Liver (tissue), 9 donors: ENCODE measurements around the gene PKP3. TPM values are rescaled to one million over a fixed set of nuclear protein-coding genes. Genes with fewer than 3 reads are reported as not detected.

Experiments
- DNase-seq: peaks from one replicate; pipeline ENCODE4 v3.0.0-alpha.2; 2017; ENCODE audit warnings: low spot score
- H3K27ac ChIP-seq, 2 donors: one replicate each; pipeline ENCODE4 v1.7.0; 2013; ENCODE audit warnings: inconsistent platforms in 2 of 2, low read length in 2 of 2, control low read depth in 1 of 2, low read depth in 1 of 2, mild to moderate bottlenecking in 1 of 2
- H3K27me3 ChIP-seq, 4 donors: one replicate each; pipeline versions ENCODE4 v1.6.1 to v1.7.0; 2013; ENCODE audit warnings: low read length in 3 of 4, inconsistent platforms in 1 of 4, mild to moderate bottlenecking in 1 of 4, moderate library complexity in 1 of 4; ENCODE audit not compliant: control insufficient read depth in 4 of 4, insufficient read depth in 4 of 4
- H3K36me3 ChIP-seq, 4 donors: one replicate each; pipeline versions ENCODE4 v1.6.1 to v1.7.0; 2013; ENCODE audit warnings: low read length in 3 of 4, mild to moderate bottlenecking in 3 of 4, low read depth in 1 of 4, moderate library complexity in 1 of 4; ENCODE audit not compliant: control insufficient read depth in 4 of 4, insufficient read depth in 3 of 4
- H3K4me1 ChIP-seq, 4 donors: one replicate each; pipeline versions ENCODE4 v1.6.1 to v1.7.0; 2013; ENCODE audit warnings: low read length in 3 of 4, mild to moderate bottlenecking in 3 of 4, moderate library complexity in 1 of 4; ENCODE audit not compliant: control insufficient read depth in 4 of 4, insufficient read depth in 4 of 4
- H3K4me3 ChIP-seq, 3 donors: one replicate each; pipeline versions ENCODE4 v1.6.1 to v1.7.0; 2013; ENCODE audit warnings: low read length in 3 of 3, control low read depth in 1 of 3, low read depth in 1 of 3, mild to moderate bottlenecking in 1 of 3
- H3K9ac ChIP-seq, 2 donors: one replicate each; pipeline ENCODE4 v1.7.0; 2013; ENCODE audit warnings: low read length in 2 of 2, mild to moderate bottlenecking in 2 of 2, moderate library complexity in 2 of 2, control low read depth in 1 of 2, low read depth in 1 of 2
- H3K9me3 ChIP-seq, 4 donors: one replicate each; pipeline versions ENCODE4 v1.6.1 to v1.7.0; 2013; ENCODE audit warnings: low read length in 3 of 4; ENCODE audit not compliant: control insufficient read depth in 4 of 4
- ATF3 ChIP-seq: IDR thresholded peaks from 2 replicates; pipeline ENCODE4 v1.6.1; 2016; ENCODE audit warnings: antibody characterized with exemption
- EGR1 ChIP-seq, 2 donors: IDR thresholded peaks; 2 replicates each; pipeline ENCODE4 v1.6.1; 2016 to 2018; ENCODE audit warnings: antibody characterized with exemption in 2 of 2, low read depth in 2 of 2
- FOXA1 ChIP-seq: IDR thresholded peaks from 2 replicates; pipeline ENCODE4 v1.6.1; 2016; ENCODE audit warnings: antibody characterized with exemption
- FOXA2 ChIP-seq: IDR thresholded peaks from 2 replicates; pipeline ENCODE4 v1.6.1; 2016; ENCODE audit warnings: antibody characterized with exemption
- GABPA ChIP-seq, 2 donors: IDR thresholded peaks in 1 of 2; conservative IDR thresholded peaks in 1 of 2; 2 replicates each; pipeline ENCODE4 v1.6.1; 2016; ENCODE audit warnings: antibody characterized with exemption in 2 of 2, mild to moderate bottlenecking in 1 of 2, moderate library complexity in 1 of 2
- HNF4A ChIP-seq, 2 donors: conservative IDR thresholded peaks; 2 replicates each; pipeline ENCODE4 v1.6.1; 2016; ENCODE audit warnings: antibody characterized with exemption in 2 of 2, mild to moderate bottlenecking in 2 of 2
- HNF4G ChIP-seq: IDR thresholded peaks from 2 replicates; pipeline ENCODE4 v1.6.1; 2016; ENCODE audit warnings: antibody characterized with exemption
- JUND ChIP-seq, 2 donors: IDR thresholded peaks; 2 replicates each; pipeline ENCODE4 v1.6.1; 2016; ENCODE audit warnings: antibody characterized with exemption in 2 of 2
- NR2F2 ChIP-seq: IDR thresholded peaks from 2 replicates; pipeline ENCODE4 v1.6.1; 2016; ENCODE audit warnings: antibody characterized with exemption
- RAD21 ChIP-seq, 2 donors: IDR thresholded peaks; 2 replicates each; pipeline ENCODE4 v1.6.1; 2016; ENCODE audit warnings: antibody characterized with exemption in 2 of 2, mild to moderate bottlenecking in 2 of 2
- RXRA ChIP-seq, 2 donors: IDR thresholded peaks; 2 replicates each; pipeline ENCODE4 v1.6.1; 2017 to 2018; ENCODE audit warnings: antibody characterized with exemption in 2 of 2, mild to moderate bottlenecking in 1 of 2
- SP1 ChIP-seq: IDR thresholded peaks from 2 replicates; pipeline ENCODE4 v1.6.1; 2018; ENCODE audit warnings: antibody characterized with exemption, mild to moderate bottlenecking
- TAF1 ChIP-seq: conservative IDR thresholded peaks from 2 replicates; pipeline ENCODE4 v1.6.1; 2016; ENCODE audit warnings: antibody characterized with exemption, mild to moderate bottlenecking
- YY1 ChIP-seq: IDR thresholded peaks from 2 replicates; pipeline ENCODE4 v1.6.1; 2016; ENCODE audit warnings: antibody characterized with exemption, mild to moderate bottlenecking
- WGBS: extraction: QIAGEN DNeasy Blood & Tissue Kit; methylation state at CpG from one replicate; pipeline ENCODE4 v1.1.7; 2013; 5-methylcytosine and 5-hydroxymethylcytosine counted together
- polyA plus RNA-seq, 2 donors: library from polyadenylated mRNA; stranded (reverse) in 1 of 2; unstranded in 1 of 2; fragments of 200-250 nt in 1 of 2; fragments of >200 nt in 1 of 2; fragmentation: Nextera tagmentation in 1 of 2; extraction: Ambion mirVana in 1 of 2; gene quantifications; one replicate each; pipeline versions ENCODE4 v1.2.1 to v1.2.3, GENCODE V29; 2013 to 2015
- total RNA-seq, 2 donors: library from RNA; depleted of rRNA; stranded (reverse); fragments of >200 nt; gene quantifications; one replicate each; pipeline ENCODE4 v1.2.3, GENCODE V29; 2014
- TF ChIP-seq, protein P1 (sequence below): IDR thresholded peaks from 2 replicates; pipeline ENCODE4 v1.6.1; 2016; ENCODE audit warnings: antibody characterized with exemption
- TF ChIP-seq, protein P2 (sequence below): IDR thresholded peaks from 2 replicates; pipeline ENCODE4 v1.6.1; 2016; ENCODE audit warnings: antibody characterized with exemption, mild to moderate bottlenecking
- TF ChIP-seq, protein P3 (sequence below): IDR thresholded peaks from 2 replicates; pipeline ENCODE4 v1.6.1; 2016; ENCODE audit warnings: antibody characterized with exemption
- TF ChIP-seq, protein P4 (sequence below): fragments of 150-350 bp; IDR thresholded peaks from 2 replicates; pipeline ENCODE4 v1.5.1; 2017; ENCODE audit warnings: improper control_type of control experiment, low read depth, low read length; ENCODE audit not compliant: missing input control
- donor health status: healthy.
- donor health status: healthy.
- donor health status: healthy.
- donor health status: healthy.
- donor health status: healthy.

Gene PKP3
- total and polyA plus RNA-seq, 4 donors: 0.08 to 0.37 (median 0.25) TPM; not detected in 1

DNA sequence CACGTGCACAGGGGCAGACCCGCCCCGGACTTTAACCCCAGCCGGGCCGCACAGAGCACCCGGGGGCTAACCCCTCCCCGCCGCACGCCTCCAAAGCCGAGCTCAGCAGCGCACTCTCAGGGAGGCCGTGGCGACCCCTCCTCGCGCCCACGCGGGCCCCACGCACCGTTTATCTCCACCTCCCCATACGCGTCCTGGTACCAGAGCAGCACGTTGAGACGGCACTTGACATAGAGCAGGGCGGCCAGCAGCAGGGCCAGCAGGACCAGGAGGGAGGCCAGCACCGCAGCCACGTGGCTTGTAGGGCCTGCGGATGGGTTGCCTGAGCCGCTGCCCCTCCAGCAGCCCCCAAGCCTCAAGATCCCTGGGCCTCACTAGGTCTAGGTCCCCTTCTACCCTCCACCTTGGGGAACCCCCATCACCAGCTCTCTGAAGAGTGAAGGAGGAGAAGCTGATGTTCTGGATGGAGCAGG, 13.7 kb downstream of the PKP3 start (continued):
- TF ChIP-seq, protein P1, sequence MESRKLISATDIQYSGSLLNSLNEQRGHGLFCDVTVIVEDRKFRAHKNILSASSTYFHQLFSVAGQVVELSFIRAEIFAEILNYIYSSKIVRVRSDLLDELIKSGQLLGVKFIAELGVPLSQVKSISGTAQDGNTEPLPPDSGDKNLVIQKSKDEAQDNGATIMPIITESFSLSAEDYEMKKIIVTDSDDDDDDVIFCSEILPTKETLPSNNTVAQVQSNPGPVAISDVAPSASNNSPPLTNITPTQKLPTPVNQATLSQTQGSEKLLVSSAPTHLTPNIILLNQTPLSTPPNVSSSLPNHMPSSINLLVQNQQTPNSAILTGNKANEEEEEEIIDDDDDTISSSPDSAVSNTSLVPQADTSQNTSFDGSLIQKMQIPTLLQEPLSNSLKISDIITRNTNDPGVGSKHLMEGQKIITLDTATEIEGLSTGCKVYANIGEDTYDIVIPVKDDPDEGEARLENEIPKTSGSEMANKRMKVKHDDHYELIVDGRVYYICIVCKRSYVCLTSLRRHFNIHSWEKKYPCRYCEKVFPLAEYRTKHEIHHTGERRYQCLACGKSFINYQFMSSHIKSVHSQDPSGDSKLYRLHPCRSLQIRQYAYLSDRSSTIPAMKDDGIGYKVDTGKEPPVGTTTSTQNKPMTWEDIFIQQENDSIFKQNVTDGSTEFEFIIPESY: no peak
- TF ChIP-seq RXRA (IDR thresholded peaks at IDR 0.05): no peak
- TF ChIP-seq HNF4G: no peak
- no peak for TF ChIP-seq TAF1
- no peak for TF ChIP-seq FOXA2

DNA sequence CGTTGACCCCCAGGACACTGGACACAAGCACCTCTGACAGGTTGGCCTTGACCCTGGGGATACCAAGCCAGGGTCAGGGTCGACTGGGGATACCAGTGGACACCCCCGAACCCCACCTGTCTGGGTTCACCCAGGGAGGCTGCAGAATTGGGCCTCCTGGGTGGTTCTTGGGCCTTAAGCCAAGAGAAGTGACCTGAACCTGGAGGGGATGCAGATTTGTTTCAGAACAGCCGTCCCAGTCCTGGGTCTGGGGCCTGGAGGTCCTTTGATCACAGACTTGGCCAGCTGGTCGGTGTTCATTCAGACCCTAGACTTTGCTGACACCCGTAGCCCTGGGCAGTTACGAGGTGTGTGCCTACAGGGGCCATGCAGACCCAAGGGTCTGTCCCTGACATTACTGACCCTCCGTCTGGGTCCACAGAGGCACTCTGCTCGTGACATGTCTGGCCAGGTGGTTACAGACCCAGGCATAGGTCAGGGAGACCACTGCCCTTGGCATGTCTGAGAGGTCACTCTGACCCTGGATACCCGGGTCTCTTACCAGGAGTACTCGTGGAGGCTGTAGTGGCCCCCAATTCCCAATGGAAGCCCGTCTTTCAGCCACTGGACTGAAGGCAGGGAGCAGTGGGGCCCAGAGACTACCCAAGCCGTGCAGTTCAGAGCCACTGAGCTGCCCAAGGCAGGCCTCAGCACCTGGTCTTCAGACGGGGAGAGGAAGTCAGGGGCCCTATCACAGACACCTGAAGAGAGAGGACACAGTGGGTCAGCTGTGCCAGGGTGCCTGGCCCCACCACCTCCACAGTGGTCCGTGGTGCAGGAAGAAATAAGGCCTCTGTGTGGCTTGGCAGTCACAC, 14.4 kb downstream of the PKP3 start:
- WGBS: 83% methylated on average over 15 of the region's 15 CpGs
- H3K27ac ChIP-seq: peak overlapping the region; percentile 26 to 68
- H3K27me3 ChIP-seq: no peaks in the 10 kb centered on the region
- H3K36me3 ChIP-seq: peaks cover 0 to 2% (median 0%) of the 10 kb centered on the region in 4 donors
- H3K4me1 ChIP-seq: peaks cover 35 to 59% (median 44%) of the 10 kb centered on the region in 4 donors
- H3K9me3 ChIP-seq: no peaks in the 10 kb centered on the region
- DNase-seq: no peak
- H3K4me3 ChIP-seq: no peak overlapping the region
- peak in 1 of 2 donors; percentile 13 for TF ChIP-seq RXRA (IDR thresholded peaks at IDR 0.05)
- TF ChIP-seq YY1: no peak
- no peak overlapping the region for H3K9ac ChIP-seq

DNA sequence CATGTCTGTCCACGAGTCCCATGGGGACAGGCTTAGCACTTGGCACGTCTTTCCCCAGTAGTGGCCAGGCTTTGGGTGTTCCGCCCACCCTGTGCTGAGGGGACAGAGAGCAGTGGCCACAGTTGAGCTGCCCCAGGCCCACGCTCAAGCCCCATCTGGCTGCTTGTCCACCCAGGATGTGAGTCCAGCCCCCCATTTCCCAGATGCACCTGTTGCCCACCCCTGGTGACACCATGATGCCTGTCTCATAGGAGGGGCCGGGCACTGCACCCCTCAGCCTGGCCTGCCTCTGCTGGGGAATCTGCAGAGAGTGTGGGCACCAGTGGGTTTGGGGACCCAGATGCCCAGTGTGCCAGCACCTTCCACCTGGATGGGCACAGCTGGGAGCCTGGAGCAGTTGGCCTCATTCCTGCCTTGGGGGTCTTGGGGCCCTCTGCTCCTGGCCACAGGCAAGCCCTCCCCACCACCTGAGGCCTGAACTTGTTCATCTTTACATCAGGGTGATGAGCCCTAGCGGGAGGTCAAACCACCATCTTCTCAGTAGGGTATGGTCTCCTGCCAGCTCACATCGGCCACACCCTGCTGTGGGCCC, 15.1 kb downstream of the PKP3 start:
- peaks cover 0 to 2% (median 0%) of the 10 kb centered on the region in 4 donors for H3K36me3 ChIP-seq
- no peaks in the 10 kb centered on the region for H3K27me3 ChIP-seq
- no peak overlapping the region for H3K4me3 ChIP-seq
- peak overlapping the region in 1 of 2 donors; percentile 68 for H3K27ac ChIP-seq
- H3K9me3 ChIP-seq: no peaks in the 10 kb centered on the region
- H3K9ac ChIP-seq: no peak overlapping the region
- whole genome bisulfite sequencing: 49% methylated on average over 7 of the region's 7 CpGs
- DNase-seq: no peak
- no peak for TF ChIP-seq FOXA2
- no peak for TF ChIP-seq HNF4A (conservative IDR thresholded peaks at IDR 0.05)
- no peak for TF ChIP-seq YY1
- TF ChIP-seq, protein P2, sequence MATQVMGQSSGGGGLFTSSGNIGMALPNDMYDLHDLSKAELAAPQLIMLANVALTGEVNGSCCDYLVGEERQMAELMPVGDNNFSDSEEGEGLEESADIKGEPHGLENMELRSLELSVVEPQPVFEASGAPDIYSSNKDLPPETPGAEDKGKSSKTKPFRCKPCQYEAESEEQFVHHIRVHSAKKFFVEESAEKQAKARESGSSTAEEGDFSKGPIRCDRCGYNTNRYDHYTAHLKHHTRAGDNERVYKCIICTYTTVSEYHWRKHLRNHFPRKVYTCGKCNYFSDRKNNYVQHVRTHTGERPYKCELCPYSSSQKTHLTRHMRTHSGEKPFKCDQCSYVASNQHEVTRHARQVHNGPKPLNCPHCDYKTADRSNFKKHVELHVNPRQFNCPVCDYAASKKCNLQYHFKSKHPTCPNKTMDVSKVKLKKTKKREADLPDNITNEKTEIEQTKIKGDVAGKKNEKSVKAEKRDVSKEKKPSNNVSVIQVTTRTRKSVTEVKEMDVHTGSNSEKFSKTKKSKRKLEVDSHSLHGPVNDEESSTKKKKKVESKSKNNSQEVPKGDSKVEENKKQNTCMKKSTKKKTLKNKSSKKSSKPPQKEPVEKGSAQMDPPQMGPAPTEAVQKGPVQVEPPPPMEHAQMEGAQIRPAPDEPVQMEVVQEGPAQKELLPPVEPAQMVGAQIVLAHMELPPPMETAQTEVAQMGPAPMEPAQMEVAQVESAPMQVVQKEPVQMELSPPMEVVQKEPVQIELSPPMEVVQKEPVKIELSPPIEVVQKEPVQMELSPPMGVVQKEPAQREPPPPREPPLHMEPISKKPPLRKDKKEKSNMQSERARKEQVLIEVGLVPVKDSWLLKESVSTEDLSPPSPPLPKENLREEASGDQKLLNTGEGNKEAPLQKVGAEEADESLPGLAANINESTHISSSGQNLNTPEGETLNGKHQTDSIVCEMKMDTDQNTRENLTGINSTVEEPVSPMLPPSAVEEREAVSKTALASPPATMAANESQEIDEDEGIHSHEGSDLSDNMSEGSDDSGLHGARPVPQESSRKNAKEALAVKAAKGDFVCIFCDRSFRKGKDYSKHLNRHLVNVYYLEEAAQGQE: no peak
- TF ChIP-seq ATF3: no peak
- no peak for TF ChIP-seq EGR1 (IDR thresholded peaks at IDR 0.05; ENCODE audit: low read depth in 2 of 2)
- no peak for TF ChIP-seq JUND (IDR thresholded peaks at IDR 0.05)
- TF ChIP-seq GABPA (IDR thresholded peaks at IDR 0.05 in 1 of 2, conservative IDR thresholded peaks at IDR 0.05 in 1 of 2): no peak
- TF ChIP-seq RAD21 (IDR thresholded peaks at IDR 0.05): no peak
- TF ChIP-seq TAF1: no peak
- TF ChIP-seq, protein P3, sequence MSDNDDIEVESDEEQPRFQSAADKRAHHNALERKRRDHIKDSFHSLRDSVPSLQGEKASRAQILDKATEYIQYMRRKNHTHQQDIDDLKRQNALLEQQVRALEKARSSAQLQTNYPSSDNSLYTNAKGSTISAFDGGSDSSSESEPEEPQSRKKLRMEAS: no peak
- no peak for TF ChIP-seq RXRA (IDR thresholded peaks at IDR 0.05)
- TF ChIP-seq HNF4G: no peak
- TF ChIP-seq, protein P1: no peak
- TF ChIP-seq, protein P4, sequence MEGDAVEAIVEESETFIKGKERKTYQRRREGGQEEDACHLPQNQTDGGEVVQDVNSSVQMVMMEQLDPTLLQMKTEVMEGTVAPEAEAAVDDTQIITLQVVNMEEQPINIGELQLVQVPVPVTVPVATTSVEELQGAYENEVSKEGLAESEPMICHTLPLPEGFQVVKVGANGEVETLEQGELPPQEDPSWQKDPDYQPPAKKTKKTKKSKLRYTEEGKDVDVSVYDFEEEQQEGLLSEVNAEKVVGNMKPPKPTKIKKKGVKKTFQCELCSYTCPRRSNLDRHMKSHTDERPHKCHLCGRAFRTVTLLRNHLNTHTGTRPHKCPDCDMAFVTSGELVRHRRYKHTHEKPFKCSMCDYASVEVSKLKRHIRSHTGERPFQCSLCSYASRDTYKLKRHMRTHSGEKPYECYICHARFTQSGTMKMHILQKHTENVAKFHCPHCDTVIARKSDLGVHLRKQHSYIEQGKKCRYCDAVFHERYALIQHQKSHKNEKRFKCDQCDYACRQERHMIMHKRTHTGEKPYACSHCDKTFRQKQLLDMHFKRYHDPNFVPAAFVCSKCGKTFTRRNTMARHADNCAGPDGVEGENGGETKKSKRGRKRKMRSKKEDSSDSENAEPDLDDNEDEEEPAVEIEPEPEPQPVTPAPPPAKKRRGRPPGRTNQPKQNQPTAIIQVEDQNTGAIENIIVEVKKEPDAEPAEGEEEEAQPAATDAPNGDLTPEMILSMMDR: no peak
- TF ChIP-seq FOXA1: no peak
- TF ChIP-seq NR2F2: no peak
- TF ChIP-seq SP1: no peak
- H3K4me1 ChIP-seq: peaks cover 35 to 63% (median 44%) of the 10 kb centered on the region in 4 donors
